Activated CD4-positive, alpha-beta T cell treated with anti-CD3 and anti-CD28 coated beads, Interleukin-2, Interleukin-4, amounts not matched to agents 100 ng/mL and 50 ng/mL, durations not matched to agents 16 hours and 8 hours (primary cell): ENCODE data around the gene GATA6.

Source experiments
- DNase-seq: peaks from one replicate; pipeline ENCODE4 v3.0.0-alpha.2; 2020; ENCODE audit warnings: low spot score

GATA6 gene

DNA sequence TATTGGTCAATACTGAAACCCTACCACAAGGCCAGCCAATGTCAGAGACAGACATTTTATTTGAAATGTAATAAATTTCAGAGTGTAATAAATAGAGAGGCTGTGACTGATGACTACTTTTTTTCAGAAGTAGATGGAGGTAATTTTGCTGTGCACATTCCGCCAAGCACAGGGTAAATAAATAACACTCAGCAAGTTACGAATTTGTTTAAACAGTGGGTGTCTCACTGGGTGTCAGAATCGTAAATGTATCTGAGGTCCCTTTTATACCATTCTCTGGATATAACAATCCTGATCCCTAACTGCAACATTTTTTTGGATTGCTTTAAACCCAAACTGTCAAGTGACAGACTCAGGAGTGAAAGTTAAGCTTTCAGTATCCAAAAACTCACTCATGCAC is 74.1 kb downstream of the GATA6 start:
- DNase-seq = no peak

DNA sequence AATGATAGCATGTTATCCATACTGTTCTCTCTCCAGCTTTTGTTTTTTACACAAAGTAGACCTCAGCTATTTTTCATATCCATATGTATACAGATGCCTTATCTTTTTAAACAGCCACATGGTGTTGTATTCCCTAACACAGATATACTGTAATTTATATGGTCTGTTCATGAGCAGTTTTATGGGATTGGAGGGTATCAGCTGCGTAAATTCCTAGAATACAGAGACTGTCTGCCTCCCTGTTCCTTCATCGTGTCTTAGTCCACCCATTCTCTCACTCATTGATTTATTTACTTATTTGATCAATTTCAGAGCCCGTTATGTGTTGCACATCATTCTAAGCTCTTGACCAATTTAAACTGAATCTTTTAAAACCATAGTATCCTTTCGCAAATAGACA is 80.6 kb downstream of the GATA6 start:
- DNase-seq = no peak

DNA sequence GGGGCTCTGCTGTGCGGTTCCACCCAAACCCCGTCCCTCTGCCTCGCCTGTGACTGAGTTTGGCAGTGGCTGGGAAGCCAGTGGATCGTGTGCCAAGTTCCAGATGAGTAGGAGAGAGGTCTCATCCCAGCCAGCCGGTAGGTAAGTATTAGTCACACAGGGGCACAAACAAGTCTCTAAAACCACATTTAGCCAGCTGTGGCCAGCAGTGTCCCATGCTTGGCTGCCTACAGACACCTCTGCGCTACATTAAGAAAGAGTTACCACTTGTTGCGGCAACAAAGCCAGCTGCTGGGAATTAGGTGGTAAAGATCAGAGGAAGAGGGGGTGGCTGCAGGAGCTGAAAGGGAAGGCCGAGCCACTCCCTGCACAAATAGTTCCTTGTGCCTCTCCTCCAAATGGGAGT is 81.2 kb downstream of the GATA6 start:
- no peak for DNase-seq
